SKM-1 (cell line): ENCODE data around the gene BPIFB1.

Experiments used
- DNase-seq: peaks from one replicate; lab custom pipeline; 2025; ENCODE audit not compliant: unreplicated experiment; lab: John Stamatoyannopoulos, UW

The BPIFB1 gene

DNA sequence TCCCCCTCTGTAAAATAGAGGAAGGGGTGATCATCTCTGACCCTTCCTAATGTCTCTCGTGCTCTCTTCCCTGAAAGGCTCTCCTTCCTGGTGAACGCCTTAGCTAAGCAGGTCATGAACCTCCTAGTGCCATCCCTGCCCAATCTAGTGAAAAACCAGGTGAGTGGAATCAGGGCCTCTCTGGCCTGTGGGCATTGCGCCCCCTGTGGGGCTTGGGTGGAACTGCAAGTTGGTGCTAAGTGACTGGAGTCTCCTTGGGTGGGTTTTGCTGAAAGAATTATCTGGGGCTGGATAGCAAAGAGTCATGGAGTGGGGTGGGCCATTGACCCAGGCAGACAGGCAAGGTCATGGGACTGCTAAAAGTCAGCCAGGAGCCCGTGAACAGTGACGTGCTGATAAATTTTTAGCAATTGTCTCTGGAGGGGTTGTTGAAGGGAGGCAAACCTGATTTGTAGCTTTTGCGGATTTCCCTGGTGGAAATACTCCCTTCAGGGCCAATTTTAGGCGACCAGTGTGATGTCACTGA lies 8.9 kb downstream of the BPIFB1 start:
- DNase-seq = no peak

- no peak for DNase-seq
Measured at GRCh38 chr20:33296206-33296605, 13.2 kb downstream of the BPIFB1 start.

DNA sequence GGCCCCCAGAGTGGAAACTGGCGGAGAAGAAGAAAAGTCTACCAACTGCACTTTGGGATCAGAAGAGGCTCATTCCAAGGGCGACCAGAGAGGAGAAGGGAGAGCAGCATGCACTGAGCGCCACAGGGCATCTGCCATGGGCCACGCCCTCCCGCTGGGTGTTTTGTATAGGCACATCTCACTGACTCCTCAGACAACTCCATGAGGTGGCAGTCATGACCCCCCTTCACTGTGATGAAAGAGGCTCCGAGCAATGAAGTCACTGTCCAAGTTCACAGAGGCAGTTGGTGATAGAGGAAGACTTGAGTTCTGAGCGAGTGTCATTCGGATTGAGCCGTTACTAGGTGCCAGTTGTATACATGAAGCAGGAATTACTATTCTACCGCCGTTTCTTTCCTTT lies 15.4 kb downstream of the BPIFB1 start:
- no peak for DNase-seq

DNA sequence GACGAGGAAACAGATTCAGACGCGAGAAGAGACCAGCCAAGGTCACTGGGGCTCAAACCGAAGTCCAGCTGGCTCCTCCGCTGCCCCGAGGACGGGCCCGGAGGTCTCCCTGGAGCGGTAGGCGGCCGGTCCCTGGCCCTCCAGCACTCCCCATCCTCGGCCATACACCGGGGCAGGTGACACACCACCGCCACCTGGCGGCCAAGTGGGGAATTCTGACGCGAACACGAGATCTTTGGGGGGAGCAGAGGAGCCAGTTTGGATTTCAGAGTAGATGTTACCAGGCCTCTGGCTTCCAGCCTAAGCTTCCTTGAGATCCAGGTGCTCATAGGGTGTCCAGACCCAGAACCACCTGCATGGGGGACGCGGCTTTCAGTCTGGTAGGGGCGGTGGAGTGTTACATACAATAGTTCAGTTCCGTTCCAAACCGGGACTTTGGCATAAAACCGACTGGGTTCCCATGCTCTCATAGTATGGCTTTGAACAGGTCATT lies 16.1 kb downstream of the BPIFB1 start:
- DNase-seq = peak; percentile 10

- no peak for DNase-seq
Measured at GRCh38 chr20:33301192-33301930, 18.3 kb downstream of the BPIFB1 start.

GRCh38 chr20:33303595-33303994 lies 20.6 kb downstream of the BPIFB1 start:
- no peak for DNase-seq

DNA sequence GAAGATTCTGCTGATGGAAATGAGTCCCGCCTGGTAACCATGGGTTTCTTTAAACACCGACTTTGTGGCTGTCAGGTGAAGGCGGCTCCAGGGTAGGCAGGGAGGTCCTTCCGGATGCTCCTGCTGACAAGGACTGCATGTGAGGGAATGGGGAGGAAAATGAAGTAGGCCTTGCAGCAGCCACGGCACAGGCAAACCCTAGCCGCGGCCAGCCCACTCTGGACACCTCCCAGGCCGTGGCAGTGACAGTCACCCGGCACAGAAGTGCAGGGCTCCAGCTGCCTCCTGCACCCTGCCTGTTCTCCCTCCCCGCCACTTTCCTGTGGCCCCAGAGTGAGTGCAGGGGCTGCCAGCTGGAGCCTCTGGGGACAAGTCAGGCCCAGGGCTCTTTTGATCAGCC lies 21.0 kb downstream of the BPIFB1 start:
- no peak for DNase-seq

GRCh38 chr20:33305589-33306057 lies 22.6 kb downstream of the BPIFB1 start:
- no peak for DNase-seq

GRCh38 chr20:33306228-33306627 lies 23.2 kb downstream of the BPIFB1 start:
- DNase-seq = no peak

GRCh38 chr20:33306807-33307206 lies 23.8 kb downstream of the BPIFB1 start:
- DNase-seq = no peak

DNA sequence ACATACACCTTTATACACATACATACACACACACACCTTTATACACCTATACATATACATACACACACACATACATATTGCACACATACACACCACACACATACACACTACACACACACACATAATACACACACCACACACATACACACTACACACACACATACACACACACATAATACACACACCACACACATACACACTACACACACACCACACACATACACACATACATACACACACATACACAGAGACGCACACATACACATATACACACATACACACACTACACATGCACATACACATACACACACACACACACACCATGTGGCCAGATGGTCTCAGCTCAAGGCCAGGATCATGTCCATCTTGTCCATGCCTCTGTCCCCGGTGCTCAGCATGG lies 25.7 kb downstream of the BPIFB1 start:
- DNase-seq = no peak

- no peak for DNase-seq
Measured at GRCh38 chr20:33309631-33310030, 26.6 kb downstream of the BPIFB1 start.

- no peak for DNase-seq
Measured at GRCh38 chr20:33310327-33310899, 27.4 kb downstream of the BPIFB1 start.

DNA sequence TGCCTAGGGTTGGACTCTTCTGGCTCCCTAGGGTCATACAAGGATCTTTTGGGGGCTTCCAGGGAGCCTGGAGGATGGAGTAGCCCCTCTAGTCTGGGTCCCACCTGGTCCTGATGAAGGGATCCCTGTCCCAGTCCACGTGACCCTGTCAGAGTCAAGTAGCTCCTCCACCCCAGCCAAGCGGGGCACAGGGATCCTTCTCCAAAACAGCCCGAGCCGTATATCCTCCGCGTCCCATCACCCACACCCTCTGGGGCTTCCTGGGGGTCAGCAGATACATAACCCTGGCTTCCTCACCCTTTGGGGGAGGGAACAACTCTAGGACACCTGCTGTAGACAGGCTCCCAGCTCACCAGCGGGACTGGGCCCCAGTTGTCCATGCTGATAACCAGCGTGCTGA lies 28.0 kb downstream of the BPIFB1 start:
- DNase-seq = no peak

GRCh38 chr20:33311996-33312395 lies 29.0 kb downstream of the BPIFB1 start:
- DNase-seq = no peak

DNA sequence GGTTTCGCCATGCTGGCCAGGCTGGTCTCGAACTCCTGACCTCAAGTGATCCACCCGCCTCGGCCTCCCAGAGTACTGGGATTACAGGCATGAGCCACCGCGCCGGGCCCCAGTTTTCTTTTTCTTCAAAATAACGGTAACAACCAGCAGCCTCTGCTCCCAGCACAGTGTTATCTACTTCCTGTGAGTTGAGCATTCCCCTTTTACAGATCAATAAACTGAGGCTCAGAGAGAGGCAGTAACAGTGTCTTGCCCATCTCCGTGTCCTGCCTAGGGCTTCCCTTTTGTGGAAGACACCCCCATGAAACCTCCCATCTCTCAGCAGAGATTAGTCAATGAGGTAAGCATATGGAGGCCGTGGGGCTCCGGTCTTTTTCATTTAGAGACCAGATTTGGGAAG lies 29.6 kb downstream of the BPIFB1 start:
- DNase-seq = no peak

- DNase-seq = no peak
Measured at GRCh38 chr20:33313686-33314314, 30.8 kb downstream of the BPIFB1 start.

GRCh38 chr20:33316343-33316742 lies 33.3 kb downstream of the BPIFB1 start:
- DNase-seq = no peak

DNA sequence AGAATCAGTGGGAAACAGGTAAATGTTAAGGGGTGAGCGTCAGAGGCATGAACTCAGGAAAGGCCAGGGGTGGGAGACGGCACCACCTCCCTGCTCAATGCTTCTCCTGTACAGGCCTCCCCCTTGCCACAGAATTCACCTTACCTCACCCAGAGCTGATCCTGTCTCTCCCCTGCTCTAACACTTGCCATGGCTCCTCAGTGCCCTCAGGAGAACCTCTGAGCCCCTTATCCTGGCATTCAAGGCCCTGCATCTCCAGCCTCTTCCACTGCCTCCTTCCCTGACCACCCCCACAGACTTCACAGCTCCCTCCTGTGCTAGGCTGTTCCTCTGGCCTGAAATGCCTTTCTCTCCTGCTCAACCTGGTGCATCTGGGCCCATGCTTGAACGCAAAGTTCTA lies 33.9 kb downstream of the BPIFB1 start:
- DNase-seq = no peak

GRCh38 chr20:33317424-33318095 lies 34.5 kb downstream of the BPIFB1 start:
- no peak for DNase-seq

GRCh38 chr20:33318096-33318429 lies 35.0 kb downstream of the BPIFB1 start:
- DNase-seq = no peak

- DNase-seq = no peak
Measured at GRCh38 chr20:33320006-33320405, 37.0 kb downstream of the BPIFB1 start.
